ENCODE measurements around the gene YAF2. TPM values are rescaled to one million over a fixed set of nuclear protein-coding genes. Genes with fewer than 3 reads are reported as not detected.

YAF2 gene
- total RNA-seq, 4 donors from 2014 or later: 56.7 to 92.2 (median 70.5) TPM

GRCh38 chr12:42237853-42238239 is 202 bp downstream of the YAF2 start:
- WGBS, 2 donors: no CpG with 5 or more reads among the region's 54 CpGs

GRCh38 chr12:42237052-42237852 is 796 bp downstream of the YAF2 start:
- Histone ChIP-seq H3K4me3 (replicated peaks in 1 of 3) (peak overlapping the region; percentile 14 to 74 (median 49)), H3K4me1 (peaks cover 46 to 47% of the 10 kb centered on the region in 2 donors), H3K27me3 (no peaks in the 10 kb centered on the region), H3K27ac (peak overlapping the region; percentile 81 to 95 (median 91)), H3K36me3 (no peaks in the 10 kb centered on the region), H3K9me3 (no peaks in the 10 kb centered on the region)
- 2 to 3% methylated on average over 10 to 11 of the region's 56 CpGs for WGBS, 2 donors
- peak; percentile 81 to 86 for DNase-seq
- TF ChIP-seq POLR2A (IDR thresholded peaks at IDR 0.05) (peak in 1 of 2 donors; percentile 68), CTCF (IDR thresholded peaks at IDR 0.05) (peak in 3 of 6 experiments; percentile 33 to 54 (median 38))
- intact Hi-C loops (cut with DNase I): loop anchor here (5.0 kb wide), 1 partner anchor 90 kb away; the partner anchor contains the start of genes PPHLN1 and ZCRB1

More at GRCh38 chr12:42237853-42238239, 202 bp downstream of the YAF2 start:
- Histone ChIP-seq H3K9me3 (no peaks in the 10 kb centered on the region), H3K36me3 (no peaks in the 10 kb centered on the region), H3K4me3 (replicated peaks in 1 of 3) (peak overlapping the region; percentile 31 to 74 (median 70)), H3K27me3 (no peaks in the 10 kb centered on the region), H3K4me1 (peaks cover 40 to 41% of the 10 kb centered on the region in 2 donors), H3K27ac (peak overlapping the region; percentile 86 to 95 (median 91))
- no peak for DNase-seq
- no peak for TF ChIP-seq CTCF (IDR thresholded peaks at IDR 0.05)
- TF ChIP-seq POLR2A (IDR thresholded peaks at IDR 0.05): no peak
- intact Hi-C loops (cut with DNase I): loop anchor here (5.0 kb wide), 1 partner anchor 89 kb away; the partner anchor contains the start of genes PPHLN1 and ZCRB1

- H3K4me3 ChIP-seq (replicated peaks in 1 of 3): no peak overlapping the region
- TF ChIP-seq CTCF (IDR thresholded peaks at IDR 0.05): no peak
- TF ChIP-seq POLR2A (IDR thresholded peaks at IDR 0.05): no peak
- no peak for DNase-seq
- H3K27me3 ChIP-seq: no peaks in the 10 kb centered on the region
- no peaks in the 10 kb centered on the region for H3K36me3 ChIP-seq
- peaks cover 47 to 54% of the 10 kb centered on the region in 2 donors for H3K4me1 ChIP-seq
- intact Hi-C loops (cut with DNase I): loop anchor here (5.0 kb wide), 1 partner anchor 91 kb away; the partner anchor contains the start of genes PPHLN1 and ZCRB1
- peak overlapping the region; percentile 81 to 95 (median 91) for H3K27ac ChIP-seq
- 62 to 77% methylated on average over 4 of the region's 4 CpGs for WGBS, 2 donors
- no peaks in the 10 kb centered on the region for H3K9me3 ChIP-seq
Observed at GRCh38 chr12:42236017-42236416, 2.0 kb downstream of the YAF2 start.

GRCh38 chr12:42235426-42235825 is 2.6 kb downstream of the YAF2 start:
- intact Hi-C loops (cut with DNase I): loop anchor here (5.0 kb wide), 1 partner anchor 92 kb away; the partner anchor contains the start of genes PPHLN1 and ZCRB1
- peak; percentile 82 to 84 for DNase-seq

More at GRCh38 chr12:42235426-42235825, 2.6 kb downstream of the YAF2 start:
- TF ChIP-seq CTCF (IDR thresholded peaks at IDR 0.05) (no peak), POLR2A (IDR thresholded peaks at IDR 0.05) (peak in 1 of 2 donors; percentile 49)
- Histone ChIP-seq H3K27me3 (no peaks in the 10 kb centered on the region), H3K4me3 (replicated peaks in 1 of 3) (no peak overlapping the region), H3K27ac (peak overlapping the region; percentile 81 to 95 (median 91)), H3K9me3 (no peaks in the 10 kb centered on the region), H3K36me3 (no peaks in the 10 kb centered on the region), H3K4me1 (peaks cover 47 to 59% of the 10 kb centered on the region in 2 donors)
- 2 to 3% methylated on average over 1 of the region's 1 CpG for WGBS, 2 donors
